Body of pancreas (tissue), 4 donors: ENCODE measurements around the gene FKBP7. TPM values are rescaled to one million over a fixed set of nuclear protein-coding genes. Genes with fewer than 3 reads are reported as not detected.

Source experiments
- ATAC-seq: fragments of 150-250 bp; one replicate; pipeline ENCODE4 v1.9.1; 2016
- DNase-seq, 4 donors: peaks; one replicate each; pipeline ENCODE4 v3.0.0-alpha.2; 2019
- H3K27ac ChIP-seq, 4 donors: fragments of 200-600 bp; sonication (generic); 1 replicate in 3 of 4; 2 replicates in 1 of 4; pipeline versions ENCODE4 v1.5.1 to v1.6.1; 2016 to 2019; ENCODE audit warnings: mild to moderate bottlenecking in 1 of 4, mixed read lengths in 1 of 4, moderate library complexity in 1 of 4
- H3K27me3 ChIP-seq, 2 donors: fragments of 200-600 bp; sonication (generic); one replicate each; pipeline ENCODE4 v1.6.0; 2016; ENCODE audit warnings: mild to moderate bottlenecking in 1 of 2
- H3K36me3 ChIP-seq, 2 donors: fragments of 200-600 bp; sonication (generic); replicated peaks in 1 of 2; 2 replicates each; pipeline ENCODE4 v1.5.1; 2016; ENCODE audit warnings: low read depth in 2 of 2; ENCODE audit not compliant: insufficient read depth in 1 of 2
- H3K4me1 ChIP-seq: fragments of 200-600 bp; sonication (generic); one replicate; pipeline ENCODE4 v1.6.0; 2016
- H3K4me3 ChIP-seq, 2 donors: fragments of 200-600 bp; sonication (generic); 1 replicate in 1 of 2; 2 replicates in 1 of 2; pipeline ENCODE4 v1.5.1; 2016 to 2019
- H3K9me3 ChIP-seq, 3 donors: fragments of 200-600 bp; sonication (generic); 1 replicate in 2 of 3; 2 replicates in 1 of 3; pipeline ENCODE4 v1.5.1; 2016
- CTCF ChIP-seq, 7 experiments: fragments of 450-650 bp in 4 of 7; fragments of 200-600 bp in 3 of 7; sonication (generic) in 3 of 7; IDR thresholded peaks; one replicate each; pipeline ENCODE4 v1.5.1; 2016 to 2019; ENCODE audit warnings: antibody characterized with exemption in 7 of 7
- POLR2A ChIP-seq, 3 donors: fragments of 450-650 bp; IDR thresholded peaks; one replicate each; pipeline ENCODE4 v1.6.1; 2016; ENCODE audit warnings: antibody characterized with exemption in 3 of 3, mild to moderate bottlenecking in 2 of 3
- WGBS, 2 donors: methylation state at CpG; one replicate each; pipeline ENCODE4 v1.1.5; 2017; 5-methylcytosine and 5-hydroxymethylcytosine counted together
- intact Hi-C: fragments of 100-400 bp; cut with DNase I; formaldehyde crosslinking; loops from one replicate; pipeline ENCODE4 v1.15.1; 2023
- total RNA-seq, 2 donors: library from RNA; depleted of rRNA; stranded (reverse); fragments of >200 nt; gene quantifications; one replicate each; pipeline ENCODE4 v1.1.0, GENCODE V29; 2016

Gene FKBP7
- total RNA-seq, 2 donors from 2014 or later, result 2.9 to 4.6 TPM

GRCh38 chr2:178415979-178416378 is 62.4 kb downstream of the FKBP7 start:
- ATAC-seq, result no peak
- H3K36me3 ChIP-seq, result no peaks in the 10 kb centered on the region
- no peak overlapping the region for H3K27ac ChIP-seq
- no peak overlapping the region for H3K4me3 ChIP-seq
- no peaks in the 10 kb centered on the region for H3K9me3 ChIP-seq
- intact Hi-C loops, result no loop called here
- no peaks in the 10 kb centered on the region for H3K27me3 ChIP-seq
- TF ChIP-seq CTCF (IDR thresholded peaks at IDR 0.05) (no peak), POLR2A (IDR thresholded peaks at IDR 0.05) (no peak)
- no peak for DNase-seq
- H3K4me1 ChIP-seq, result peaks cover 12% of the 10 kb centered on the region

- 16 to 19% methylated on average over 18 to 21 of the region's 21 CpGs for WGBS, 2 donors
- Histone ChIP-seq H3K9me3 (no peaks in the 10 kb centered on the region), H3K27ac (peak overlapping the region; percentile 12 to 93 (median 92)), H3K36me3 (no peaks in the 10 kb centered on the region), H3K27me3 (no peaks in the 10 kb centered on the region), H3K4me3 (peak overlapping the region; percentile 30 to 60), H3K4me1 (peaks cover 12% of the 10 kb centered on the region)
- DNase-seq, result peak; percentile 88 to 93 (median 90)
- peak; percentile 70 to 92 (median 86) for TF ChIP-seq CTCF (IDR thresholded peaks at IDR 0.05)
- peak in 2 of 3 donors; percentile 53 for TF ChIP-seq POLR2A (IDR thresholded peaks at IDR 0.05)
- ATAC-seq, result peak; percentile 93
- intact Hi-C loops, result no loop called here
Measured at GRCh38 chr2:178414266-178415247, 63.8 kb downstream of the FKBP7 start.

Other genes with a start within 250 kb of the FKBP7 start
- gene PRKRA, start 27.4 kb downstream of the FKBP7 start, total RNA-seq, result 10 to 100 TPM; 21.5 to 35.9 TPM
- gene PJVK, start 27.2 kb downstream of the FKBP7 start, total RNA-seq, result 1 to 10 TPM in 1 of 2 donors, not detected in 1; 4.2 TPM
- gene PLEKHA3, start 1.9 kb upstream of the FKBP7 start, total RNA-seq, result 1 to 10 TPM; 5.3 to 6.5 TPM